Activated CD8-positive, alpha-beta memory T cell treated with anti-CD3 and anti-CD28 coated beads, Interleukin-2, amount 50 U/mL, for 24 hours (primary cell): ENCODE results near the gene MICAL2.
A peak's percentile ranks its signal among the peaks of the same experiment; 100 is the strongest.

ENCODE experiments used
- DNase-seq: peaks from one replicate; pipeline ENCODE4 v3.0.0-alpha.2; 2020; ENCODE audit errors: extremely low read depth

MICAL2 gene

DNA sequence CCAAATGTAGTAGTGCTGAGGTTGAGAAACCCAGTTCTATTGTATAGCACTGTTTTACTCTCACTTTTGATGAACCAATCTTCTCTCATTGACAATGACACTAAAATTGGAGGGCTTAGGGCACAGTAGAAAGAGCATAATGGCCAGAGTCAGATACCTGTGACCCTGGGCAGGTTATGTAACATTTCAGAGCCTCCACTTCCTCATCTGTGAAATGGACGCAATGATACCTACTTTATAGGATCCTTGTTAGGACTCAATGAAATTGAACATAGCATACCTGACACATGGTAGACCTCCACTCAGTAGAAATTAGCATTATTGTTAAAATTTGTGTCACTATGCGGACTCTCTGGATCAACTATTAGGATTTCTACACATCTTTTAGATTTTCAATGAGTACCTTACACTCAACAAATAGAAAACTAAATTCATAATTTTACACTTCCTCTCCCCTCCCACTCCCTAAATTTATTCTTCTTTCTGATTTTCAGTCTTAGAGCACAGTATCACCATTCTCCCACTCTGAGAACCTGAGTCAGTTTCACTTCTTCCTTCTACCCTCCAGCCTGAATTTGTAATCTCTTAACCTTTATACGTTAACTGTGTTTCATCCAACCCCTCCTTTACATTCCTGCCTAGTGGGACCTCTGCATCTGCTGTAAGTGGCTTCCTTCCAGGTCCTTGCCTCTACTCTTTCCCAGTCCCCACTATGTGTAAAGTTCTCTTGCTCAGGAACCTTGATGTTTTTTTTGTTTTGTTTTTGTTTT is 78.3 kb downstream of the MICAL2 start:
- no peak for DNase-seq

DNA sequence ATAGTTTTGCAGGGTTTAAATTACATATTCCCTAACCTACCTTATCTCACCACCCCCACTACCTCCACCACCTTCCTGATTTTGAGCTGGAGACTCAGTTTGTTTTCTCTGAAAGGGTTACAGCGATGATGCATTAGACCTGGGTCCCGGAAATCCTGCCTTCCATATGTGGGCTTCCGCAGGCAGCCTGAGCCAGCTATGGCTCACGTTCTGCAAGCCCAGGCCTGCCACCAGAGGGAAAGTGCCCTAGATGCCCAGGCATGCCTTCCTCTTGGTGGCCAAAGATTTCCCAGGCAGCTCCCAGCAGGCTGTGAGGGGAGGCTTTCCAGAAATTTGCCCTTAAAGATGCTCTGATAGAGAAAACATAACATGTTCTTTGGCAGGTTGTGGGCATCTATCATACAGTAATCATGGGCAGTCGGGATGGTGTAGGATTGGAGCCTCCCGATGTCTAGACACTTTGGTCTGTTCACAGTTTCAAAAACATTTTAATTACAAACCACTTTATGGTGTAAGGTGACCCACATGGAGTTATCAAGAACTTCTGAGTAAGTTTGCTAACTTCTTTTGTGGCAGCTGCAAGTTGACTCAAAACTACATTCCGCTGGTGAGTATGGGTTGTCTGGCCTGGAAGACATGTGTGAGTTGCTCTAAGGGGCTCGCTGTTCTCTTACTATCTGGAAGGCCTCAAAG is 79.3 kb downstream of the MICAL2 start:
- DNase-seq: no peak

DNA sequence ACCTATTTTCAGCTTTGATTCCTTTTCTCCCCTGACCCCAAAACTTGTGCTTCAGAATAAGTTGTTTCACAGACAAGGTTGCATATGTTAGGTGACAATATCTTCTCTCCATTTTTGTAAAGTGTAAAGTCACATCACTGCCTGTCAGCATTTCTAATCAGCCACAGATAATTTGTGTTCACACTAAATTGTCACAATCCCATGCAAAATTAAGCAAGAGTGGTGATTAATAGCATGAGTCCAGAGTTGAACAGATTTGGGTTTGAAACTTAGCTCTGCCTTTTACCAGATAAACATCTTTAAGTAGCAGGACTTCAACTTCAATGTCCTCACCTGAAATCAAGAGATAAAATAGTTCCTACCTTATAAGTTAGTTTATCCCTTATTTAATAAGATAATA is 80.1 kb downstream of the MICAL2 start:
- DNase-seq: no peak

DNA sequence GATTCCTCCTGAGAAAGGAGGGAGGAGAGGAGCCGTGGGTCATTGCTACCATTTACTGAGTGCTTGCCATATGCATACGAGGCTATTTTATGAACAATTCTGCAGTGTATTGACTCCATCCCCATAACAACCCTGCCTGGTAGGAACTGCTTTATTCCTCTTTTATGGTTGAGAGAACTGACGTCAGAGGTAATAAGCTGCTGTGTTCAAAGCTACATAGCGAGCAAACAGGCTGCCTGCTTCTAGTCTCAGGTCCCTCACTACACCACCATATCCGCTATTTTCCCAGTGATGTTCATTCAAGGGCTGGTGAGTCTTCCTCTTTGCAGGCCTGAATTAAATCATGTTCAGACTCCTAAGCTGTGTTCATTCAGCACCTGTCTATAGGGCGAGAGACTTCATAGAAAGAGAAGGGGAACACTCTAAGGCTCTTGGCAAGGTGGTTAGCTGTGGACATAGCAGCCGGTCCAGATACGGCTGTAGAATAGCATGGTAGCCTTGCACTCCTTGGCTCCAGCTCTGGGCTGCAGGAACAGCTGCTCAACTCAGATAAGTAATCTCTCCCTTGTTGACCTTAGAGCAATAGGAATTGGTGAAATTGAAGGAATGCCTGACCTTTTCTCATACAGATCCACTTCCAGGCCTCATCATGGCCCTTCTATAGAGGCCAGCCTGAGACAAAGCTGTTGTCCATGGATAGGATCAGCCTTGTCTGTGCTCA is 82.6 kb downstream of the MICAL2 start:
- no peak for DNase-seq

DNA sequence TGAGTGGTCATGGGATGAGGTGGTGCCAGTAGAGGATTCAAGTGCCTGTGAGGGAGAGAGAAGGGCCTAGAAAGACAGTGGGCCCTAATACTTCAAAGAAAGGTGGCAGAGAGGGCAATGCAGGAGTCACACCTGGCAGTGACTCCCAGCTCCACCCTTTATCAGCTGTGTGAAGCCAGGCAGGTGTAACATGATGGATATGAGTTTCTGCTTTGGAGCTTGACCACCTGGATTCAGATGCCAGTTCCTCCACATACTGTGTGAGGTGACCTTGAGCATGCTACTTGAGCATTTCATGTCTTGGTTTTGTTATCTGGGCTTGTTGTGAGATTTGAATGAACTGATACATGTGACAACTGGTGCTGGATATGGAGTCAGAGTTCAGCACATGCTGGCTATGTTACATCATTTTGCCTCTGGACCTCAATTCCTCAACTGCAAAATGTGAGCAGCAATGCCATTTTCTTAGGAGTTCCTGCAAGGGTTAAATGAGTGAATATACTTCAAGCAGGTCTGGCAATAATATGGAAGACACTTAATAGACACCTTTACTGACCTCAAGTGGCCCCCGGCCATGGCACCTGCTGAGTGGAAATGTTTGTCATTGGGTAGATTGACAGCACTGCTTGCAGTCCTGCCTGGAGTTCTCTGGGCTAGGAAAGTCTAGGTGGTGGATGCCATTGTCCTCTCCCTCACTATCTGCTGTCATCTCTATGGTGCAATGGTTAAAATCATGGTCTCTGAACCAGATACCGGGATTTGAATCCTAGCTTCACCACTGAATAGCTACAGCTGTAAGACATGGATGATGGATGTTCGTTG is 83.3 kb downstream of the MICAL2 start:
- no peak for DNase-seq

DNA sequence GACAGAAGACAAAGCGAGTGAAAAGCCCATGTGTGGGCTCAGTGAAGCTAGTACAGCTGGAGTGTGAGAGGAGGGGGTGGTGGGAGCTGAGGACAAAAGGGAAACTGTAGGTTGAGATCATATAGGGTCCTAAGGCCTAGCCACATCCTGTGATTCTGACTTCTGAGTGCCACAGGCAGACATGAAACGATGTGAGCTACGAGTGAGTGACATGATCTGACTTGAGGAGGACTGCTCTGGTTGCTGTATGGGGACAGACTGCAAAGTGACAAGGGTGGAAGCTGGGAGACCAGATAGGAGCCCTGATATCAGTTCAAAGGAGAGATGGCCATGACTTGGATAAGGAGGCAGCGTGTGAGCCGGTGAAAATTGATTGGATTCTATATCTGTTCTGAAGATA is 85.4 kb downstream of the MICAL2 start:
- DNase-seq: no peak

DNA sequence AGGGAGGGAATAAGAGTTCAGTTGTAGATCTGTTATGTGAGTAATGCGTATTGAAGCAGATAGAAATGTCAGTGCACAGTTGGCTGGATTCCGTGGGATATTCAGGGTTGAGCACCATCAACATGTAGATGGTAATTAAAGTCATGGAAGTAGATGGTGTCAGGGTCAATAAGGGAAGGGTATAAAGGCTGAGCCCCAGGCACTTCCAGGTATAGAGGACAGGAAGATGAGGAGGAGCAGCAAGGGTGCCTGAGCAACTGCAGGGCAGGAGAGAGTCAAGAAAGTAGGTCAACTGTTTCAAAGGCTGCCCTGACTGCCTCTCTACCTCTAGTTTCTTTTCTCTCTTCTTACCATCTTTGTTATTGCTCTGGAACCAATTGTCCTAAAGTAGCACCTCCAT is 85.9 kb downstream of the MICAL2 start:
- DNase-seq: no peak

DNA sequence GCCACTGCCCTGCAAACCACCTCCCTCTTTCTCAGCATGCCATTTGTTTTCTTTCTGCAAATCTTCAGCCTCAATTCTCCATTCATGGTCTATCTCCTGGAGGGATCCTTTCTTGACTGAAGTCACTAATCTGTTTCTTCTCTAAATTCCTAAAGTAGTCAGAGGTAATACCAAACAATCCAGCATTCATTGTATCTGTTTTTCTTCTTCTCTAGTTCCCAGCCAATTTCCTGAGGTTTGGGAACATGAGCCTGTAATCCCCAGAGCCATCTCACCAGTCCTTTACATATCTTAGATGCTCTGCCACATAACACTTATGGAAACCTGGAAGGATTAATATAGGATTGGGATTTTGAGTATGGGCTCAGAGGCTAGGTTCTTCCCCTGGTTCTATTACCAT is 86.5 kb downstream of the MICAL2 start:
- no peak for DNase-seq

DNA sequence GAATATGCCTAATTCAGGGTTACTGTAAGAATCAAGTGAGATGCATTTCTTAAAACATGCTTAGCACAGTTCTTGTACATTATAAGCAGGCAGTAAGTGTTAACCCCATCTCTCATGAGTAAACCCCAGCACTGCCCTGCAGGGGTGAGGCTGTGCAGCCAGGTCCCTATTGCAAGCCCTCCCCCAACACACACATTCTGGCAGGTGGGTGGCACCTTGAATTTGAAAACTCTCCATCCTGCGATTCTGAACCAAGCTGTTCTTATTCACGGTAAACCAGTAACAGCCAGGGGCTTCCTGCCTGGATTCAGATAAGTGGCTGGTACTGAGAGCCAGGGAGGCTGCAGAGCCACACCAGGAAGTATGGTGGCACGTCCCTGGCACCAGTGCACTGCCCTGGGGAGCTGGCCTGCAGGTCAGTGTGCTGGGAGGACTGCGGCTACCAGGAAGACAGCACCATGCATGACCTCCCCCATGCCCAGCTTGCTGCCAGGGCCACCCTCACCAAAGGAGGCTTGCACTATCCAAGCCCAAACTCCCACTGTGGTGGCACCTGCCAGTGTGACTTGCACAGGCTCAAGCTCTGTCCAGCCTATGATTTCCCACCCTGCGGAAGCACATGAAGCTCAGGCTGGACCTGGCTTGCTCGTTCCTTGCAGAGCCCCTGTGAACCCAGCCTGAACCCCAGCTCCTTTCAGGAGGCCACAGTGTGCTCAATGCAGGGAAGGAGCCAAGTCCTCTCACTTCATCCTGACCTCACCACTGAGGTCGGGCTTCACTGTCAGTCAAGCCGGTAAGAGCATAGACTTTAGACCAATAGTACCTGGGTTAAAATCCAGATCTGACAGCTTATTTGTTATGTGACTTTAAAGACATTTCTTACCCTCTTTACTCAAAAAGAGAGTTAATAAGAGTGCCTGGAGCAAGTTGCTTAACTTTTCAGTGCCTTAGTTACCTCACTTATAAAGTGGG is 88.1 kb downstream of the MICAL2 start:
- no peak for DNase-seq

DNA sequence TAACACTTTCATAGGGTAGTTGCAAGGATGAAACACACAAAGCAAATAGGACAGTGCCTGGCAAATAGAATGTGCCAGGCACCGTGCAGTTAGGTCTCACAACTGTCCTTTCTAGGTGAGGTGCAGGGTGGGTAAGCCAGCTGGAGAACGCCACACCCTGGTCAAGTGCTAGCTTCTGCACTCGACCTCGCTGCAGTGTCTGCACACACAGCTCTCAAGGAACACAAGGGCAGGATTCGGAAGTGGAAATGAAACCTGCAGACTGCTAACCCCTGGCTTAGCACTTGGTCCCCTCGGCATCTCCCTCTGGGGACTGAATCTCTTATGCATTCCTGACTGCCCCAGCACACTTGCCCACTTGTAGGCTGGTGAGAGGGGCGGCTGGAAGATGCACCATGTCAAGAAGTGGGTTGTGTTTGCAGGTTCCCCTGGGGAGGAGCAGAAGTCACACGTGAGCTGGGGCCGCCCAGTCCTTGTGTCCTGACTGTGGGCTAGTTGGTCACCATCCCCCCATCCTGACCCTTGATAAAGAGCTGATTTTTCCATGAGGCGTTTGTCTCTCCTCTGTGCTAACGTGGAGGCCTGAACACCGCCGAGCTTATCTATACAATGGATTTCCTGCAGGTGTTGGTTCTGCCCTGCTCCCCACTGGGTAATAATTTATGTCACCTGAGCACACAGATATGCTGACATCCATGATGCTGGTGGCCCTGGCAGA is 89.0 kb downstream of the MICAL2 start:
- no peak for DNase-seq

DNA sequence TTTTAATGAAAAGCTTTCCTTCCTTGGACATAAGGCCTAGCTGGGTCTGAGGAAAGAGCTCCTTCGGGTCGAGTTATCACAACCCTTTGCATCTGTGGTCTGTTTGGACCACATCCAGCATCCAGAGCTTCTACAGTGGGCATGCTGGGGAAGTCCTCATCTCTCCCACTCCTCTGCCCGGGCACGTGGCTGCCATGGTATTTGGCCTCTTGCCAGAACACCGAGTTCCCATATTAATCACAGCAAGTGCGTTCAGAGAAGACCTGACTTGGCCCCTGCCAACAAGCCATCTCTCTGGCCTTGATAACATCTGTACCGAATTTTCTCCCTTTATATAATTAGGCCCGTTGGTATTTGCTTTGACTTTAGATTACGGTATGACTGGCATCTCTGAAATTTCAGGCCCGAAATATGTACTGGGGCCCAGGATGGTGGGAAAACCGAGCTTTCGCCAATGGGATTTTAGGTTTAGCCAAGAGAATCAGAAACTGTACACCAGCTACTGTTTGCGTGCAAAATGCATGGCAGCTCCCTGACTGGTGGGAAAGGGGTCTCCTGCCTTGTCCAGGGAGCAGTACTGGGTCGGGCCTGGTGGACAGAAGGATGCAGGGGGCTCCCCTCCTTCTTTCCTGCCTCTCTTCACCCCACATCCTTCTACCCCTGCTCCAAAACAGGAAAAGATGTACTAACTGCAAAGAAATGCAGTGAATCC is 90.0 kb downstream of the MICAL2 start:
- DNase-seq: no peak

DNA sequence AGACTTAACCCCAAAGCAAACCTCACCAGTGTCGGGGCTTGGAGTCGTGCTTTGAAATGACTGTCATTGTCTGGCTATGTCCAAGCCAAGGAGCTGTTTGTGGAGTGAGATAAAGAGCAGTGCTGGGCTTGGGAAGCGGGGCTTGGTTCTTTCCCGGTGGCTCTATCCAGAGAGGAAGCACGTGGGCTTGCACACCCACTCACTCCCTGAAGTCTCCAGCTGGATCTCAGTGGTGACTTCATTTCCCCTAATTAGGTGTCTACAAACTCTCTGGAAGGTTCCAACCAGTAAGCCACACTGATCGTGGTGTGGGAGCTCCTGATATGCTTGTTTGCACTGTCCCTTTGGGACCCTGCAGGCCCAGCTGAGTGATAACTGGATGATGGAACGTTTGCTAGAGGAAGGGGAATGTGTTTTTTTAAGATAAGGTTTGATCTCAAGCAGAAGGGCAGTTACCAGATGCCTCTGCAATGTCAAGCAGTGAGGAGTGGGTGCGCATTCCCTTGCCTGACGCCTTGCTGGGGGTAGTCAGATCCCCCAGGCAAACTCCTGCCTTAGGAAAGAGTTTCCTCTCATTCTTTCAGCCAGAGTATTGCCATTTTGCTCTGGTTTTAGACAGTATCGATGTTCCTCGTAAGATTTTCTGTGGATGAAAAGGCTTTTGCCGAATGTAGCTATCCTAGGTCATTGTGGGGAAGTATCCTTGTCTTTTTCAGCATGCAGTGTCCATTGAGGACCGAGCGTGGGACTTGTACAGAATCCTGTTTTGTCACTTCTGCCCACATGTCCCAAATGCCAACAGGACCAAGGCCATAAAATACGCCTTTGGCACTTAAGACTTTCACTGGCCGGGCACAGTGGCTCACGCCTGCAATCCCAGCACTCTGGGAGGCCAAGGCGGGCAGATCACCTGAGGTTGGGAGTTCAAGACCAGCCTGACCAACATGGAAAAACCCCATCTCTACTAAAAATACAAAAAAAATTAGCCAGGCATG is 90.9 kb downstream of the MICAL2 start:
- DNase-seq: no peak

DNA sequence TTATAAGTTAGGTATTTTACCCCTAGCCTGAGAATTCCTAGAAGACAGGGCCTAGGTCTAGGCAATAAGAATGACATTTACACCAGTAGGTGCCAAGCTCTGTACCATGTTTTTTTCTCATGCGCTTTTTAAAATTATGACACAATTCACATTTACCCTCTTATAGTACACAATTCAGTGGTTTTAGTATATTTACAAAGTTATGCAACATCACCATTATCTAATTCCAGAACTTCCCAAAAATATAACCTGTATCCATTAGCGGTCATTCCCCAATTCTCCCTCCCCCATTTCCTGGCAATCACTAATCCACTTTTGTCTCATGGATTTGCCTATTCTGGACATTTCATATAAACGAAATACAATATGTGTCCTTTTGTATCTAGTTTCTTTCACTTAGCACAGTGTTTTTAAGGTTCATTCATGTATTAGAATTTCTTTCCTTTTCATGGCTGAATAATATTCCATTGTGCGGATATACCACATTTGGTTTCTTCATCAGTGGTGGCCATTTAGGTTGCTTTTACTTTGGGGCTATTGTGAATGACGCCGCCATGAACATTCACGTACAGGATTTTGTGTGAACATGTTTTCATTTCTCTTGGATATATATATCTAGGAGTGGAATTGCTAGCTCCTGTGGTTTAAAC is 92.4 kb downstream of the MICAL2 start:
- DNase-seq: no peak

DNA sequence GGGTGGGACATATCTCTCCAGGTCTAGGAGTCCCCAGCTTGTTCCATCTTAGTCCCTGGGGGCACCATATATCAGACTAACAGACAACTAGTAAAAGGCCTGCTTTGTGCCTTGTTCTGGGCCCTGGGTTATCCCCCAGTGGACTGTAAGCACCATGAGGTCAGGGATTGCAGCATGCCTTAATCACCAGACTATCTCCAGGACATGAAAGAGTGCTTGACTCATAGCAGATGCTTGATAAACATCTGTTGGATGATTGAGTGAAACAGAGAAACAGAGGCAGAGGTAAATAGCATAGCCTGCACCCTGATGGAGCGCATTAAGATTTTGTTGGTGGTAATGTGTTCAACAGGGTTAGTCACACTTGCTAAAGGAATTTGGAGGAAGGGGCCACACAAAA is 94.1 kb downstream of the MICAL2 start:
- no peak for DNase-seq

DNA sequence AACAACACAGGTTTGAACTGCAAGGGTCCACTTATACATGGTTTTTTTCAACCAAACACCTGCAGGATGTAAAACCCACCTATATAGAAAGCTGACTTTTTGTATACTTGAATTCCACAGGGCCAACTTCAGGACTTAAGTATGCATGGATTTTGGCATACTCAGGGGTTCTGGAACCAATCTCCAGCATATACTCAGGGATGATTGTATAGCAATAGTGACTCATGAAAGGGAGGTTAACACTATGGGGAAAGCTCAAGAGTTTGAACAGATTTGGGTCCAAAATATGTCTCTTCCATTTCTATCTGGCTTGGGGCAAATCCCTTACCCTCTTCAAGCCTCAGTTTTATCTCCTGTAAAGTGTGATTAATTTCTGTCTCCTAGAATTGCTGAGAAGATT is 94.9 kb downstream of the MICAL2 start:
- no peak for DNase-seq

DNA sequence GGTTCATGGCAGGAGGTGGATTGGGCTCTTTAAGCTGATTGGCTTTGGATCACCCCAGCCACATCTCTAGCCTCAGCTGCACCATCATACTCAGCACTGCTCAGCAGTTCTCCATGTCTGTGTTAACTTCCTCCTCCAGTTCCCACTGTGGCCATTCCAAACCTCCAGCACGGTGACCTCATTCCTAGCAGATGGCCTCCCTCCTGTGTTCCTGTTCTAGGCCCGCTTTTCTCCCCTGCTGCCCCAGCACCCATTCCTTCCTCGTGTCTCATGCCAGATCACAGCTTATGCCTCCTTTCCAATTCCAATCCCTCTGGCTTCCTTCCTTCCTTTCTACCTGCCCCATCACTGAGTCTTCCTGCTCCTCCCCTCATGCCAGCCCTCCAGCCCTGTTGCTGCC is 96.1 kb downstream of the MICAL2 start:
- DNase-seq: no peak

DNA sequence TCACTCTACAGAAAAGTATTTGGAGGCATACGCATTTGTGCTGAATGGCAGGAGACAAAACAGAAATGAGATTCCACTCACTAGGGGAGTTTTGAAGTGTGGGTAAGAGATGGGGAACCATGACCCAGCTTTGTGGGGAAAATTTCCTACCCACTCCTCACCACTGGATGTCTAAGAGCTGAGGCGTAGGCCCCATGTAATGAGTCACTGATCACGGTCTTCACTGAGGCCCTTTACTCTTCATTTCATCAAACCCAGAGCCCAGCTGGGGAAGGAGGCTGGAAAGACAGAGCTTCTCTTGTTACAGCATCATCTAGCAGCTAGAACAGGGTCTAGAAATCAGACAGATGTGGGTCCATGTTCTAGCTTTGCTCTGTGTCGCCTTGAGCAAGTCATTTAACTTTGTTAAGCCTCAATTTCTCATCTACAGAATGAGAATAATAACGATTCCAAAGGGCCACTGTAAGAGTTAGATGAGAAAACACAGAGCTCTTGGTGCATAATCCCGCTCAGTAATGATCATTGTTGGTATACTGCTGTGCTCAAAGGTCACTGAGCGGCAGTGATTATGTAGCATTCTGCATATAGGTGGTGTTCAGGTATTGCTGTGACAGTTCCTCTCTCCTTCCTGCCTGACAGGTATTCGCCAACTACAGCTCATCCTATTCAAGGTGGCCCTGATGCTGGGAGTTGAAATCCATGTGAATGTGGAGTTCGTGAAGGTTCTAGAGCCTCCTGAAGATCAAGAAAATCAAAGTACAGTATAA is 97.2 kb downstream of the MICAL2 start:
- peak; percentile 25 for DNase-seq
